ENCODE results near the gene KASH5.

Gene KASH5

DNA sequence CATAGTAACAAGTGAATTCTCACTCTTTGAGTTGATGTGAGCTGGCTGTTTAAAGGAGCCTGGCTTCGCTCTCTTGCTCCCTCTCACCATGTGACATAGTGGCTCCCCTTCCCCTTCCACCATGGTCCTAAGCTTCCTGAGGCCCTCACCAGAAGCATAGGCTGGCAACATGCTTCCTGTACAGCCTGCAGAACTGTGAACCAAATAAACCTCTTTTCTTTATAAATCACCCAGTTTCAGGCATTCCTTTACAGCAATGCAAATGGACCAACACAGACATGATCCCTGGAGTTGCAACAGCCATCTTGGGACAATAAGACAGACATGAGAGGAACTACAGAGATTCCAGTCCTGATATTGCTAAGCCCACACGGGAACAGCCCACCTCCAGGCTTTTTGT is 38.5 kb upstream of the KASH5 start:
- TF ChIP-seq, protein P1, sequence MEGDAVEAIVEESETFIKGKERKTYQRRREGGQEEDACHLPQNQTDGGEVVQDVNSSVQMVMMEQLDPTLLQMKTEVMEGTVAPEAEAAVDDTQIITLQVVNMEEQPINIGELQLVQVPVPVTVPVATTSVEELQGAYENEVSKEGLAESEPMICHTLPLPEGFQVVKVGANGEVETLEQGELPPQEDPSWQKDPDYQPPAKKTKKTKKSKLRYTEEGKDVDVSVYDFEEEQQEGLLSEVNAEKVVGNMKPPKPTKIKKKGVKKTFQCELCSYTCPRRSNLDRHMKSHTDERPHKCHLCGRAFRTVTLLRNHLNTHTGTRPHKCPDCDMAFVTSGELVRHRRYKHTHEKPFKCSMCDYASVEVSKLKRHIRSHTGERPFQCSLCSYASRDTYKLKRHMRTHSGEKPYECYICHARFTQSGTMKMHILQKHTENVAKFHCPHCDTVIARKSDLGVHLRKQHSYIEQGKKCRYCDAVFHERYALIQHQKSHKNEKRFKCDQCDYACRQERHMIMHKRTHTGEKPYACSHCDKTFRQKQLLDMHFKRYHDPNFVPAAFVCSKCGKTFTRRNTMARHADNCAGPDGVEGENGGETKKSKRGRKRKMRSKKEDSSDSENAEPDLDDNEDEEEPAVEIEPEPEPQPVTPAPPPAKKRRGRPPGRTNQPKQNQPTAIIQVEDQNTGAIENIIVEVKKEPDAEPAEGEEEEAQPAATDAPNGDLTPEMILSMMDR (IDR thresholded peaks at IDR 0.05; ENCODE audit: control extremely low read depth, extremely low read depth, low read depth, missing control alignments), result no peak
- POLR2A ChIA-PET, result no interaction called here
- CTCF ChIA-PET, result interaction anchor here (0.9 to 1.6 kb wide), 4 partner anchors 9 to 224 kb away, joined by 3 to 7 read pairs (median 4); no protein-coding TSS in a partner anchor
- DNase-seq (ENCODE audit: extremely low spot score), result no peak

DNA sequence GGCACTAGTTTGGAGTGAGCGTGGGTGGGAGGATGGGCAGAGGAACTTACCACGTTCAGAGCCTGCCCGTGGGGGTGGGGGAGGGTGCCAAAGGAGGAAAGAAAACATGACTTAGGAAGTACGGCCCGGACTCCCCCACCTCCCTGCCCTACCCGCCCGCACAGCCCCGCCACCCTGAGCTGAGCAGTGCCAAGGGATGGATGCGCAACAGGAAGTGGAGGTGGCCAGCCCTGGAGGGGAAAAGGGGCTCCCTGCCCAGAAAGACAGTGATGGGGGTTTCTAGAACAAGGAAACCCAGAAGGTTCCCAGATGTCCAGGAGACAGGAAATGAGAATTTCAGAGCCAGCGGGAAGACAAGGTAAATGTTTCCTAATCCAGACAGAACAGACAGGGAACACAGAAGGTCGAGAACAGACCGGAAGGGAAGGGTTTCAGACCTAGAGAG is 32.1 kb upstream of the KASH5 start:
- TF ChIP-seq, protein P1 (IDR thresholded peaks at IDR 0.05; ENCODE audit: control extremely low read depth, extremely low read depth, low read depth, missing control alignments), result no peak
- ChIA-PET POLR2A (no interaction called here), CTCF (interaction anchor here (1.2 to 1.4 kb wide), 2 partner anchors 11 to 215 kb away, joined by 3 read pairs; no protein-coding TSS in a partner anchor)
- no peak for DNase-seq (ENCODE audit: extremely low spot score)

DNA sequence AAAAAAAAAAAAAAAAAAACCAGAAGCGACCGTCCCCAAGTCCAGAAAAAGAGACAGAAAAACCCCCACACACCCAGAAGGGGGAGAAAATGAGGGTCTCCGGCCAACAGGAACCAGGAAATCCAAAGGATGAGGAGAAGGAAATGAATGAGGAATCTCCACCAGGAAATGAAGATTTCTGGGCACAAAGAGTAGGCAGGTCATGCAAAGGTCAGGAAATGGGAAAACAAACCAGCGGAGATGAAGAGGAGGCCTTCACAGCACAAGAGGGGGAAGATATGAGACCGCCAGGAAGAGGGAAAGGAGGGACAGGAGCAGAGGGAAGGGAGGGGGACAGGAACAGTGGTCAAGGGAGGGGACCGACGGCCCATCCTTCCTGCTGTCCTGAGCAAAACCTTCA is 31.7 kb upstream of the KASH5 start:
- TF ChIP-seq, protein P1 (IDR thresholded peaks at IDR 0.05; ENCODE audit: control extremely low read depth, extremely low read depth, low read depth, missing control alignments), result no peak
- ChIA-PET POLR2A (no interaction called here), CTCF (no interaction called here)
- DNase-seq (ENCODE audit: extremely low spot score), result no peak

DNA sequence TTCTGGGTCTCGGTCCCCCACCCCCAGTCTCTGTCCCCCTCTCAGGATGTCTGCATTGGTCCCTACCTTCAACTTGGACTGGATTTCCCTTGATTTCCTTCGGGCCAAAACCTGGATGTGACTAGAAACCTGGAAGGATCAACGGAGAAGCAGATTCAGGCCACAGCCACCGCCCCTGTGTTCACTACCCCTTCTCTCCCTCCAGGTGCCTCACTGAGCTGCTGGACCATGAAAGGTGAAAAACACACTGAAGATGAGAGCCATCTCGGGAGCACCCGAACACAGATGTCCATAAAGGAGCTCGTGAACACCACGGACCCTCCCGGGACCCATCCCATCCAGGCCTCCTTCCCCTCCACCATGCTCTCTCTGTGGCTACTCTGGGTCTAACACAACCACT is 30.9 kb upstream of the KASH5 start:
- TF ChIP-seq, protein P1 (IDR thresholded peaks at IDR 0.05; ENCODE audit: control extremely low read depth, extremely low read depth, low read depth, missing control alignments), result no peak
- ChIA-PET POLR2A (no interaction called here), CTCF (interaction anchor here (0.7 to 1.9 kb wide), 4 partner anchors 8 to 47 kb away, joined by 3 to 7 read pairs (median 3); no protein-coding TSS in a partner anchor)
- no peak for DNase-seq (ENCODE audit: extremely low spot score)

DNA sequence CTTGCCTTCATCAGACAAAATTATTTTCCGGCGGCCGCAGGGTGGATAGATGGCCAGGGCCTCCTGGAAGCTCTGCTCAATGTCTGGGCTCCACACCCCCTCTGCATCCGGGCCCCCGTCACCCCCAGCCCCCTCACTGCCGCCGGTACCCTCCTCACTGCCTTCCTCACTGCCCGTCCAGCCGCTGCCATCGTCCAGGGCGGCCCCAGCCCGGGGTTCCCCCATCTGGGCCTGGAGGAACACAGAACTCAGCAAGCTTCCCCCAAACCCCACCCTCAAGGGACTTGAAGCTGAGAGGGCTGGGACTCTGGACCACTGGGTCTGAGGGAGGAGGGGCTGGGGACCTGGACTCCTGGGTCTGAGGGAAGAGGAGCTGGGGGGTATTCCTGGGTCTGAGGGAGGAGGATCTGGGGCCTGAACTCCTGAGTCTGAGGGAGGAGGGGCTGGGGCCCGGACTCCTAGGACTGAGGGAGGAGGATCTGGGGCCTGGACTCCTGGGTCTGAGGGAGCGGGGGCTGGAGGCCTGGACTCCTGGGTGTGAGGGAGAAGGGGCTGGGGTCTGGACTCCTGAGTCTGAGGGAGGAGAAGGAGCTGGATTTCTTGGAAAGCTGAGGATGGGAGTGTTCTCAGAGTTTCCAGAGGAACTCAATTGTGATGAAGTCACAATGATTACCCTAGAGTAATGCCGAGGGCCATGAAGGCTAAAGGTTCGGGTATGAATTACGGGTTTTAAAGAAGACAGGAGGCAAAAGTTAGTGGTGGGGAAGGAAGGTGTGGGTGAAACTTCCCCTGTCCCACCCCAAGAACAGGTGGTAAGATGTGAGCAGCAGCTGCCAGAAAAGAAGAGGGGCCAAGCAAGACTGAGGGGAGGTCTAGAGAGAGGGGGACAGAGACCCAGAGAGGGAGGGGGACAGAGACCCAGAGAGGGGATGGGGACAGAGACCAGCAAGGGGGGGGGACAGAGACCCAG is 27.9 kb upstream of the KASH5 start:
- peak; percentile 19 for DNase-seq (ENCODE audit: extremely low spot score)
- TF ChIP-seq, protein P1 (IDR thresholded peaks at IDR 0.05; ENCODE audit: control extremely low read depth, extremely low read depth, low read depth, missing control alignments), result no peak
- ChIA-PET POLR2A (no interaction called here), CTCF (interaction anchor here (1.3 to 2.2 kb wide), 3 partner anchors 12 to 33 kb away, joined by 3 to 8 read pairs (median 4); no protein-coding TSS in a partner anchor)

DNA sequence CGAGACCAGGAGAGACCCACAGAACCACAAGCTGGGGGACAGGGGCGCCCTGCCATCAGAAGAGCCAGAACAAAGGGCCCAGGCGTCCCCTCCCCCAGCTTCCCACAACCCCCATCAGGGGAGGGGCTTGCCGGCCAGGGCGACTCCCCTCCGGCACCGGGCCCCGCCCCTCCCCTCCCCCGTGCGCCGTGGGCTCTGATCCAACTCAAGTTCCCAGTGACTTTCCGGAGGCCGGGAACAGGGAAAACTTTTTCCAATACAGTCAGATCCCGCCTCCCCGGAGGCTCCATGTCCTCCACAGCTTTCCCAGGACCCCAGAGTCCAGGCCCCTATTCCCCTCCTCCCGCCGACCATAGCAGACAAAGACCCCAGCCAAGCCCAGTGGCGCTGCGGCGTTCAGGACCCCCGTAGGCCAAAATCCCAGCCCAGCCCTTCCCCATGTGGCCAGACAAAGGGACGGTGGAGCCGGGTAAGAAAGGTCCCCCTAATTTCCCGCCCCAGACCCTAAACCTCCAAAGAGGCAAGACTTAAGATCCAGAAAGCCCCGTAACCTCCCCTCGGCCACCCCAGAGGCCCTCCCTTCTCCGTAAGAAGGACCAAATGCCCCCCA is 26.5 kb upstream of the KASH5 start:
- CTCF ChIA-PET, result no interaction called here
- peak; percentile 37 for DNase-seq (ENCODE audit: extremely low spot score)
- POLR2A ChIA-PET, result interaction anchor here (0.6 kb wide), 1 partner anchor 27 kb away, joined by 4 read pairs; the partner anchor contains the start of gene KASH5
- TF ChIP-seq, protein P1 (IDR thresholded peaks at IDR 0.05; ENCODE audit: control extremely low read depth, extremely low read depth, low read depth, missing control alignments), result no peak

Data from GM10248 (cell line).